Germinal center (tissue), 1 donor: ENCODE data around the gene SLC48A1.

Experiments
- DNase-seq: peaks from one replicate; pipeline ENCODE4 v3.0.0; 2012; ENCODE audit warnings: mixed read lengths, low spot score

SLC48A1 gene

DNA sequence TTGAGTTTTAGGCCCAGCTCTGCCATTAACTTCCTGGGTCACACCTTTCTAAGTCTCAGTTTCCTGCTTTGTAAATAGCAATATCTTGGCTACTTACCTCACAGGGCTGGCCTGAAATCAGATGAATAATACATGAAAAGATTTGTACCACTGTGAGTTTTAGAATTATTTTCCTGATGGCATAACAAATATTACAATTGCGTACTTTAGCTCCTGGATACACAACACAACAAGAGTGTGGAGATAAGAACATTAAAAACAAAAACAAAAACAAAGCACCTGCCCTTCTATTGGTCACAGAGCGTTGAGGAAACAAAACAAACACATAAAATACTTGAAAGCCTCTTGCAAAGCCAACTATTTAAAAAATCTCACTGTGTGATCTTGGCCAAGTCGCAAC, 51.6 kb downstream of the SLC48A1 start:
- no peak for DNase-seq

DNA sequence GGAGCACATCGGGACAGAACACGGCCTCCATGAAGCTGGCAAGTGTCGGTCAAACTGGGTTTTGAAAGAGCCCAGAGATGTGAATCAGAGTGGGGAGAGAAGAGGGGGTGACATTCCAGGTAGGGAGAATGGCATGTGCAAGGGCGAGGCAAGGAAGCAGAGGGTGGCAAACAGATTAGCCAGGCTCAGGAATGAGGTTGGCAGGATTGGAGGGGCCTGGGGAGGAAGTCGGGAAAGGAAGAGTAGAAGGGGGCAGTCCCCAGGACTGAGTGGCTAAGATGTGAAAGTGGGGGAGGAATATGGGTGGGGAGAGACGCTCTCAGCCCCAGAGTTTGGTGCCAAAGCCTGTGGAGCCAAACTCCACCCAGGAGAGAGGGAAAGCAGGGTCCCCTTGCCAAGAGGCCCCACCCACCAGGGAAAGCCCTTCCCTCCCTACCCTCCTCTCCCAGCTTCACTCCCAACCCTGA, 52.2 kb downstream of the SLC48A1 start:
- DNase-seq = no peak

DNA sequence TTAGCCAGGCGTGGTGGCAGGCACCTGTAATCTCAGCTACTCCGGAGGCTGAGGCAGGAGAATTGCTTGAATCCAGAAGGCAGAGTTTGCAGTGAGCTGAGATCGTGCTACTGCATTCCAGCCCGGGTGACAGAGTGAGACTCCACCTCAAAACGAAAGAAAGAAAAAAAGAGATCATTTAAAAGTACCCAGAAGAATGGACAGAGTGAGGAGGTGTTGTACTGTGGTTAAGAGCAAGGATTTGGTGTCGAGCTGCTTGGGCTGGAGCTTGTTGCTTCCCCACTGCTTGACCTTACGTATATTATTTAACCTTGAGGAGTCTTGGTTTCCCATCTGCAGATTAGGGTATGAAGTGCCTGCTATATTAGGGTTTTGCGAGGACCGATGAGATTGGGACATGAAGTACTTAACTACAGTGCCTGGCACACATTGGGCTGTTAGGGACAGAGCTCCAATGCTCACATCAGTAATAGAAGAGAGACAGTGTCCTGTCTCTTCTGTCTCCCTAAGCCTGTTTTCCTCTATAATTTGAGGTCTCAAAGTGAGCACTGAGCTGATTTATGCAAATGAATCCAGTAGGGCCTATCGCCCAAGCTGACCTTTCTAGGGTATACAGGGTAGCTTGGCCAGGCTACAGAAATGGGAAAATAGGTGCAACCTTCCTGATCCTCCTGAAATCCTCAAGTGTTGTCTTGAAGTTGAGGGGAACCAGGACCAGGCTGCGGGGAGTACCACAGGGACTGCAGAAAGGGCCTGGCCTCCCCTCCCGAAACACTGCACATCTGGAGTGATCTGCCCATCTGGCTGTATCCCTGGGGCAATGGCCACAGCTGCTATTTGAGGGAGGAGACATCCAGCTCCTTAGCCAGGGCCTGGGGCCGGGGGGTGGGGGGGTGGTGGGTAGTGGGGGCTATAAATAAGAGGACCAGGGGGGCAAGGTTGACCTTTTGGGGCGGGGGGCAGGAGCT, 55.3 kb downstream of the SLC48A1 start:
- no peak for DNase-seq

DNA sequence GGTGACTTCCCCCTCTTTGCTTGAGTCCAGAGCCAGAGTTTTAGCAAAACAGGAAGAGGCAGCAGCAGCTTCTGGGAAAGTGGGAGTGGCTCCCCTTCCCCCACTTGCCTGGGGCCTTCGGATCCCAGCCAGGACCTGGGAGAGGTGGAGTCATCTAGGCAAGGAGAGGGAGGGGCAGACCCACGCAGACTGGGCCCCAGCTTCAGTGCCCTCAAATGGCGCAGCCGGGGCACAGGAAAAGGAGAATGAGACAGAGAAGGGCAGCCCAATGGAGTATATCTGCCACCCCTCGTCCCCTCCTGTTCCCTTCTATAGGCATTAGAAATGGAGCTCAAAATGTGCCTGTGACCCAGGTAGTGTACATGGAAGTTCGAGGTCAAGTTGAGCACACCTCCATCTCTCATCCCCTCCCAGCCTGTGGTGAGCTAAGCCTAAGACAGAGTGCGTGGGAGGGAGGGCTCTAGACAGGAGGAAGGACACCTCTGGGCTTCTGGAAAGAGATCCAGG, 56.0 kb downstream of the SLC48A1 start:
- no peak for DNase-seq

DNA sequence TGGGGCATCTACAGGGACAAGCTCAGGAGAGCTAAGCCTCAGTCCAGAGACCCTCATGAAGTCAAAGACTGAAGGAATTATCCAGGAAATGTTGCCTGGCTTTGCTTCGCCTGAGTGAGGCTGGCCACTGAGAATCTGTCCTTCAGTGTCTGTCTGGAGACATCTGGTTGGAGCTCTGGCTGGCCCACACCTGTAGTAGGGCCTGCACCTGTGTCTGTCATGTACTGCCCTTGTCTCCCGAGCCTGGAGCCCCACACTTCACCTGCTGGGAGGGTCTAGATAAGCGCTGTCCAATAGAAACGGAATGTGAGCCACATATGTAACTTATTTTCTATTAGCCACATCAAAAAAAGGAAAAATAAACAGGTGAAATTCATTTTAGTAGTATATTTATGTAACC, 56.5 kb downstream of the SLC48A1 start:
- no peak for DNase-seq
